ENCODE results near the gene PPIL3. TPM values are rescaled to one million over a fixed set of nuclear protein-coding genes. Genes with fewer than 3 reads are reported as not detected.

The PPIL3 gene
- total RNA-seq, 6 experiments from 2014 or later: 10.4 to 21.3 (median 16.2) TPM

DNA sequence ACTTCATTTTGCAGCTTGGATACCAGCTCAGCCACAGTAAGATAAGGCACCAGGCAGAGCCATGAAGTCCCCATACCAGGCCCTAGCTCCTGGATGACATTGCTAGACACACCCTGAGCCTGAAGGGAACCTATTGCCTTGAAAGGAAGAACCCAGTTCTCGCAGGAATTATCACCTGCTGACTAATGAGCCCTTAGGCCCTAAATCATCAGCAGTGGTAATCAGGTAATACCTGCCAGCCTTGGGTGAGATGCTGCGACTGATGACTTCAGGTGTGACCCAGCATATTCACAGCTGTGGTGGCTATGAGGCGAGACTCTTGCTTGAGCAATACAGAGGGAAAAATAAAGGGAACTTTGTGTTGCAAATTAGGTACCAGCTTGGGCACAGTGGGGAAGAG, 49.4 kb downstream of the PPIL3 start:
- Histone ChIP-seq H3K4me3 (no peak overlapping the region), H3K4me1 (peaks cover 0 to 11% (median 0%) of the 10 kb centered on the region in 4 donors), H3K27ac (no peak overlapping the region), H3K36me3 (no peaks in the 10 kb centered on the region), H3K9me3 (no peaks in the 10 kb centered on the region), H3K27me3 (no peaks in the 10 kb centered on the region)
- DNase-seq: no peak
- no peak for TF ChIP-seq CTCF (IDR thresholded peaks at IDR 0.05)
- TF ChIP-seq POLR2A (IDR thresholded peaks at IDR 0.05): no peak
- WGBS (ENCODE audit: insufficient coverage, low coverage, low lambda C conversion rate, missing lambda C conversion rate): no CpG with 5 or more reads among the region's 3 CpGs
- intact Hi-C loops (cut with DNase I): no loop called here
- ATAC-seq: no peak

- DNase-seq (no peak), ATAC-seq (no peak)
- H3K27ac ChIP-seq: no peak overlapping the region
- H3K9me3 ChIP-seq: no peaks in the 10 kb centered on the region
- TF ChIP-seq CTCF (IDR thresholded peaks at IDR 0.05) (no peak), POLR2A (IDR thresholded peaks at IDR 0.05) (no peak)
- intact Hi-C loops (cut with DNase I): no loop called here
- H3K4me1 ChIP-seq: peaks cover 0 to 11% (median 0%) of the 10 kb centered on the region in 4 donors
- 85% methylated on average over 3 of the region's 4 CpGs for WGBS (ENCODE audit: insufficient coverage, low coverage, low lambda C conversion rate, missing lambda C conversion rate)
- no peak overlapping the region for H3K4me3 ChIP-seq
- no peaks in the 10 kb centered on the region for H3K27me3 ChIP-seq
- no peaks in the 10 kb centered on the region for H3K36me3 ChIP-seq
These were observed 54.2 kb downstream of the PPIL3 start for GRCh38 chr2:200834701-200835100.

- WGBS (ENCODE audit: insufficient coverage, low coverage, low lambda C conversion rate, missing lambda C conversion rate): 92% methylated on average over 2 of the region's 2 CpGs
- intact Hi-C loops (cut with DNase I): no loop called here
- Histone ChIP-seq H3K4me1 (no peaks in the 10 kb centered on the region), H3K27ac (no peak overlapping the region), H3K4me3 (no peak overlapping the region), H3K36me3 (peaks cover 0 to 4% (median under 1%) of the 10 kb centered on the region in 4 donors), H3K27me3 (no peaks in the 10 kb centered on the region), H3K9me3 (no peaks in the 10 kb centered on the region)
- TF ChIP-seq POLR2A (IDR thresholded peaks at IDR 0.05) (no peak), CTCF (IDR thresholded peaks at IDR 0.05) (no peak)
- DNase-seq (no peak), ATAC-seq (no peak)
These were observed 59.6 kb downstream of the PPIL3 start for GRCh38 chr2:200829258-200829655.

DNA sequence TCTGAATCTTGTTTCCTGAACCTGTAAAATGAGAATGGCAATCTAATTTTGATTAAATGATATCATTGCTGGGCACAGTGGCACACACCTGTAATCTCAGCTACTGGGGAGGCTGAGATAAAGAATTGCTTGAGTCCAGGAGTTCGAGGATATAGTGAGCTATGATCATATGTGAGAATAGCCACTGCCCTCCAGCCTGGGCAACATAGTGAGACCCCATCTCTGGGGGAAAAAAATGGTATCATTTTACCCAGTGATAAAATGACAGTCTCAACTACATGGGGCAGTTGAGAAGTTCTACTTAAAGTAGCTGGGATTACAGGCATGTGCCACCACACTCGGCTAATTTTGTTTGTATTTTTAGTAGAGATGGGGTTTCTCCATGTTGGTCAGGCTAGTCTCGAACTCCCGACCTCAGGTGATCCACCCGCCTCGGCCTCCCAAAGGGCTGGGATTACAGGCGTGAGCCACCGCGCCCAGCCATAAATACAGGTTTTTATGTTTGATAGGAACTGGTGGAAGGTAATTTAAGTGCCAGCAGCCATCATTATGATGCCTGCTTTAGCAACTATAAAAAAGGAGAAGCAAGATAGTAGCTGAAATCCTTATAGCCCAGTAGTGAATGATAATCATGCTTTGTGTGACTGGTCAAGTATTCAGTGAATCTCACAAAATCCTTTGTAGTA, 60.2 kb downstream of the PPIL3 start:
- Histone ChIP-seq H3K4me1 (no peaks in the 10 kb centered on the region), H3K9me3 (no peaks in the 10 kb centered on the region), H3K27ac (no peak overlapping the region), H3K36me3 (peaks cover 0 to 9% (median 4%) of the 10 kb centered on the region in 4 donors), H3K27me3 (no peaks in the 10 kb centered on the region), H3K4me3 (no peak overlapping the region)
- 96% methylated on average over 6 of the region's 9 CpGs for WGBS (ENCODE audit: insufficient coverage, low coverage, low lambda C conversion rate, missing lambda C conversion rate)
- ATAC-seq (no peak), DNase-seq (no peak)
- TF ChIP-seq CTCF (IDR thresholded peaks at IDR 0.05) (no peak), POLR2A (IDR thresholded peaks at IDR 0.05) (no peak)
- intact Hi-C loops (cut with DNase I): no loop called here
